ENCODE data around the gene KRT16. TPM values are rescaled to one million over a fixed set of nuclear protein-coding genes. Genes with fewer than 3 reads are reported as not detected.

Gene KRT16
- total RNA-seq, 4 donors from 2014 or later = 1.1 to 78.8 (median 13.5) TPM

GRCh38 chr17:41600318-41600717 lies 12.2 kb downstream of the KRT16 start:
- WGBS, 2 donors (ENCODE audit: low coverage in 1 of 2) = 40 to 62% methylated on average over 3 of the region's 4 CpGs
- TF ChIP-seq EP300 (IDR thresholded peaks at IDR 0.05) (no peak), POLR2AphosphoS5 (IDR thresholded peaks at IDR 0.05) (no peak), CTCF (IDR thresholded peaks at IDR 0.05) (no peak), POLR2A (IDR thresholded peaks at IDR 0.05) (no peak)
- no peak for ATAC-seq

GRCh38 chr17:41599680-41600079 lies 12.9 kb downstream of the KRT16 start:
- no peaks in the 10 kb centered on the region for H3K4me1 ChIP-seq
- H3K27ac ChIP-seq = no peak overlapping the region
- 60 to 80% methylated on average over 1 of the region's 1 CpG for WGBS, 2 donors (ENCODE audit: low coverage in 1 of 2)
- H3K36me3 ChIP-seq = no peaks in the 10 kb centered on the region
- ATAC-seq = no peak
- H3K4me3 ChIP-seq = no peak overlapping the region
- TF ChIP-seq EP300 (IDR thresholded peaks at IDR 0.05) (no peak), POLR2AphosphoS5 (IDR thresholded peaks at IDR 0.05) (no peak), POLR2A (IDR thresholded peaks at IDR 0.05) (no peak), CTCF (IDR thresholded peaks at IDR 0.05) (no peak)
- H3K9me3 ChIP-seq = no peaks in the 10 kb centered on the region
- peaks cover 8% of the 10 kb centered on the region for H3K27me3 ChIP-seq

More at GRCh38 chr17:41600318-41600717, 12.2 kb downstream of the KRT16 start:
- Histone ChIP-seq H3K4me3 (no peak overlapping the region), H3K27me3 (peaks cover 8% of the 10 kb centered on the region), H3K27ac (no peak overlapping the region), H3K36me3 (no peaks in the 10 kb centered on the region), H3K4me1 (no peaks in the 10 kb centered on the region), H3K9me3 (peaks cover 0 to 2% (median 0%) of the 10 kb centered on the region in 3 donors)

GRCh38 chr17:41595585-41595984 lies 17.0 kb downstream of the KRT16 start:
- Histone ChIP-seq H3K4me1 (no peaks in the 10 kb centered on the region), H3K36me3 (no peaks in the 10 kb centered on the region), H3K27me3 (peaks cover 7% of the 10 kb centered on the region), H3K27ac (no peak overlapping the region), H3K4me3 (no peak overlapping the region), H3K9me3 (peaks cover 0 to 8% (median 0%) of the 10 kb centered on the region in 3 donors)
- TF ChIP-seq POLR2AphosphoS5 (IDR thresholded peaks at IDR 0.05) = no peak
- no peak for ATAC-seq
- 64 to 98% methylated on average over 5 to 7 of the region's 8 CpGs for WGBS, 2 donors (ENCODE audit: low coverage in 1 of 2)

GRCh38 chr17:41594363-41594915 lies 18.1 kb downstream of the KRT16 start:
- H3K27ac ChIP-seq = no peak overlapping the region
- ATAC-seq = no peak
- no peaks in the 10 kb centered on the region for H3K4me1 ChIP-seq
- no peaks in the 10 kb centered on the region for H3K36me3 ChIP-seq
- H3K27me3 ChIP-seq = peaks cover 7% of the 10 kb centered on the region
- WGBS, 2 donors (ENCODE audit: low coverage in 1 of 2) = 42 to 44% methylated on average over 3 of the region's 3 CpGs
- peaks cover 0 to 8% (median 0%) of the 10 kb centered on the region in 3 donors for H3K9me3 ChIP-seq
- no peak overlapping the region for H3K4me3 ChIP-seq
- TF ChIP-seq CTCF (IDR thresholded peaks at IDR 0.05) (no peak), POLR2A (IDR thresholded peaks at IDR 0.05) (no peak), EP300 (IDR thresholded peaks at IDR 0.05) (no peak), POLR2AphosphoS5 (IDR thresholded peaks at IDR 0.05) (no peak)

GRCh38 chr17:41593306-41593981 lies 19.1 kb downstream of the KRT16 start:
- Histone ChIP-seq H3K4me1 (no peaks in the 10 kb centered on the region), H3K27ac (no peak overlapping the region), H3K27me3 (peaks cover 7% of the 10 kb centered on the region), H3K4me3 (no peak overlapping the region), H3K9me3 (peaks cover 0 to 8% (median 0%) of the 10 kb centered on the region in 3 donors), H3K36me3 (no peaks in the 10 kb centered on the region)
- no peak for TF ChIP-seq EP300 (IDR thresholded peaks at IDR 0.05)
- no peak for TF ChIP-seq POLR2AphosphoS5 (IDR thresholded peaks at IDR 0.05)
- TF ChIP-seq CTCF (IDR thresholded peaks at IDR 0.05) = no peak
- TF ChIP-seq POLR2A (IDR thresholded peaks at IDR 0.05) = no peak
- no peak for ATAC-seq
- WGBS, 2 donors (ENCODE audit: low coverage in 1 of 2) = no CpG with 5 or more reads among the region's 8 CpGs
